CD4-positive, alpha-beta T cell treated with Interleukin-6 for 4 hours (primary cell): ENCODE results near the gene BPIFA1.

Experiments
- DNase-seq: peaks from one replicate; pipeline ENCODE4 v3.0.0-alpha.2; 2020; ENCODE audit warnings: mixed read lengths

BPIFA1 gene

DNA sequence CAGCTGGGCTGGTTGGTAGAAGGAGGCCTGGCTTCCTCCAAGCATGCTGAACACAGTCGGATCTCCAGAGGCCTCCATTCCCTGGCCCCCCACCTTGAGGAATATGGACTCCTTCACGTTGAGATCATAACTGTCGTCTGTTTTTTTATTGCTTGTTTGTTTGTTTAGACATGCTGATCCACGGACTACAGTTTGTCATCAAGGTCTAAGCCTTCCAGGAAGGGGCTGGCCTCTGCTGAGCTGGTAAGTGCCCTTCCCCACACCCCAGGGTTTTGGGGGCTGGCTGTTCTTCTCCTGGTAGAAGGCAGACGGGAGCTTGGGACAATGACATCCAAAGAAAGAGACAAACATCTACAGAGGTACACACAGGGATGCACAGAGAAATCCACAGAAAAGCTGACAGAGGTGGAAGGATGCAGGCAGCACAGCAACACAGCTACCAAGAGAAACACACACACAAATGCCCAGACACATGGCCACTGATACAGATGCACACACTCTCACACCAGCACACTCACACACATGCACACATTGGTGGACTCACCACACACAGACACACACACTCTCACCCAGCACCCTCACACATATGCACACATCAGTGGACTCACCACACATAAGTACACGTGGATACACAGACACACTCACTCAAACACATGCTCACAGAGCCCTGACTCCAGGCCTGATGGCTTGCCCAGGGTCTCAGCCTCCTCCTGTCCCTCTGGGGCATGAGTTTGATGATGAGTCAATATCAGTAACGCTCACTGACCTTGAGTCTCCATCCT, 6.7 kb downstream of the BPIFA1 start:
- DNase-seq = no peak

DNA sequence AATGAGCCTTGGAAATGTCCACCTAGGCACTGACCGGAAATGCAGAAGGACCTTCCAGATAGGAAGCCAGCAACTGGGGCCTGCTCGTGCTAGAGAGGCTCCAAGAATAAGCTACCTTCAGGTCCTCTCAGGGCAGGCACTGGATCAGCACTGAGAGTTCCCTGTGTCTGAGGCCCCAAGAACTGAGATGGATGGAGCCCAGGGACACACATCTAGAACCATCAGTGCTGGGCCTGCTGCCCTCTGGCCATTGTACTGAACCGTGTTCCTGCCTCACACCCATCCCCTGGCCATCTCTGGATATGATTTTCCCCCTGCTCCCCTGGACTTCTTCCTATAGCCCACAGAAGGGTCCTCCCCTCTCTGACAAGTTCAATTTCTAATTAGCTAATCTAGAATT, 10.3 kb downstream of the BPIFA1 start:
- DNase-seq = no peak

DNA sequence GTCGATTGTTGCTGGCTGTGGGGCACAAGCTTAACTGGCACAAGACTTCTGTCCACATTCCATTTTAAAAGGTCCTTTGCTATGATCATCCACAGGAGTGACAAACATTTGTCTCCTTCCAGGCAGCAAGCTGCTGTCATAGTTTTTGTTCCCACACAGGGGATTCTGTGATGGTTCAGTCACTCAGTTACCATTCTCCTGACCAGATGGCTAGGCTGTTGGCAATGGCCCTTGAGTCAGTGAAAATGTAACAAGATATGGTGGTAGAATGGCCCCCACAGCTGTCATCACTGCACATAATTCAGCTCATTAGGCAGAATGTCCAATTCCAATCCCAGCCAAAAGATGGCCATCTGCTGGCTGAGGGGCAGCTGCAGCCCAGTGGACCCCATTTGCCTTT, 13.7 kb downstream of the BPIFA1 start:
- DNase-seq = no peak

GRCh38 chr20:33250666-33251065, 14.9 kb downstream of the BPIFA1 start:
- no peak for DNase-seq

DNA sequence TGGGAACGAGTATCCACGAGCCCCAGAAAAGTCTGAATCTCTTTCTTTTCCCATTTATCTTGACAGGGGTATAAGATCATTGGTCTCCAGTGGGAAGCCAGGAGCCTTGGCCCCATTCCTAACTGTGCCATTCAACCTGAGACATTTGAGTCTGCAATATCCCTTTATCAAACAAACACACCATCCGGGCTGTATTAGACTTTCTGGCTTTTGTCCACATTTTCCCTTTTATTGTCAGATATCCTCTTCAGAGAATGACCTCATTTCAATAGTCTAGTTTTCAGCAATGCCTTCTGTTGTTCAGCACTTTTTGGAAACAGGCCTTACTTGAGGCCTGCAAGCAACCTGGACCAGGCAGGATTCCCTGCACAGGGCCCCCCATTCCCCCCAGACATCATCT, 15.7 kb downstream of the BPIFA1 start:
- DNase-seq = no peak

DNA sequence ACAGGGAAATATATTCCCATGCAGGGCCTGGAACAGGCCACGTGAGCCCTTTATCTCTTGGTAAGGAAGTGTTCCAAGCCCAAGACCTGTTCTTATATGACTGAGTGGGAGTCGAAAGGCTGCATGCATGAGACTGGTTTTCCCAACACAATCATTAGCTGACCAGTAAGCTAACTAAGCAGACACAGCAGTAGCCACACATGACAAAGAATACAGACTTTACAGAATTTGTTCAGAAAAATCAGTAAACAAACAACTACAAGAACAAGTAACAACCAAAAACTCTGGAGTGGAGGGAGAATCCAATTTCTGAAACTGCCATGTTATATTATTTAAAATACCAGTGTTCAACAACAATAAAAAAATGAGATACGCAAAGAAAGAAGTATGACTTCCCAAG, 16.7 kb downstream of the BPIFA1 start:
- no peak for DNase-seq

GRCh38 chr20:33255005-33255404, 19.2 kb downstream of the BPIFA1 start:
- no peak for DNase-seq

- DNase-seq = no peak
Observed at GRCh38 chr20:33257237-33257636, 21.4 kb downstream of the BPIFA1 start.

DNA sequence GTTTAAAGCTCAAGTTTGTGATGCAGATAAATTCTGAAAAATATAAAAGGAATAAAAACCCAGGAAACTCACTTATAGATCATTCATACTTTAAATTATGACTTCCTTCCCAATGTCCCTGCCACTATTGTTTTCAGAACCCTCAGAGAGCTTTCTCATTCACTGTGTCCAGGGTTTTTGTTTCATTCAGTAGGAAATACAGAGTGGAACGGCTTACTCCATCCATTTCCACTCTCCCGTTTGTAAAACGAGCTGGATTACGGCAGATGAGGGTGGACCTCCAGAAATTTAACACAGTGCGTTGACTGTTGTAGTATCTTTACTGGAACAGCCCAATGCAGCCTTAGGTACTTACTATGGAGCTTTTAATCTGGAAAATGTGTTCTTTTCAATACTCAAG, 23.6 kb downstream of the BPIFA1 start:
- no peak for DNase-seq

DNA sequence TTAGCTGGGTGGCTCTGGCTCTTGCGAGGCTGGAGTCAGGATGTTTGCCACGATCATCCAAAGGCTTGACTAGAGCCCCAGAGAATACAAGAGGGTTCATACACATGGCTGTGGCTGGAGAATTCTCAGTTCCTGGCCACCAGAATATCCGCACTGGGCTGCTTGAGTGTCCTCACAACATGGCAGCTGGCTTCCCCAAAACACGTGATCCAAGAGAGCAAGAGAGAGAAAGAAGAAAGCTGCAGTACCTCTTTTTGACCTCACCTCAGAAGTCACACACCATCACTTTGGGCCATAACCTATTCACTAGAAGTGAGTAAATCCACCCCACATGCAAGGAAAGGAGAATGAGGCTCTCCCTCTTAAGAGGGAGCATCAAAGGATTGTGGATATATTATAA, 25.7 kb downstream of the BPIFA1 start:
- no peak for DNase-seq

DNA sequence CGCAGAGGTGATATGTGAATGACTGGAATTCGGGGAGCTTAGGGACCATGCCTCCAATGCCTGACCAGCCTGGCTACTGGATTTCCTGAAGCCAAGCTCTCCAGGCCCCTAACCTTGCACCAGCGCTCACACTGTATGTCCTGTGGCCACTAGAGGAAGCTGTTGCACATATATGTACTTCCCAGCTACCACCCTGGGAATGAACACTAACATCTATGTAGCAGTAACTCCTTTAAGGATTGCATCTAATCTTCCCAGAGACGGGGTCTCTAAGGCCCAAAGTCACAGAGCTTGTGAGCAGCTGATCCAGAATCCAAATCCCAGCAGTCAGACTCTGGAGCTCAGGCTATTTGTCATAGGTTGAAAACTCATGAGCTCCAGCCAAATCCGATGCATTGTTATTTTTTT, 26.9 kb downstream of the BPIFA1 start:
- no peak for DNase-seq

DNA sequence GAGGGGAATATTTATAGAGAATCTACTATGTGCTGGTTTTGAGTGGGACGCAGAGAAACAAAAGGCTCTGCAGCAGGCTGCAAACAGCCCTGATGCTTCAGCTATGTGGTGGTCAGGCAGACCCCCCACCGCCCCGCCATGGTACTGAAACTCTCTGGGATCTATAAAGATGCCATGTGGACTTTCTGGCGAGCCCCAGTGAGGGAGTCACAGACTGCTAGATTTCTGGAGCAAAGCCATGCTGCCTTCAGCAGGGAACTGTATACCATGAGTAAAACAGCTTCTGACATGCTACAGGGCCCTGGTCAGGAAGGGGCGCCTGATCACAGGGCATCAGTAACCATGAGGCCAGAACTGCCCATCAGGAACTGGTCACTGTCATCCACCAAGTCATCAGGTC, 28.0 kb downstream of the BPIFA1 start:
- no peak for DNase-seq

DNA sequence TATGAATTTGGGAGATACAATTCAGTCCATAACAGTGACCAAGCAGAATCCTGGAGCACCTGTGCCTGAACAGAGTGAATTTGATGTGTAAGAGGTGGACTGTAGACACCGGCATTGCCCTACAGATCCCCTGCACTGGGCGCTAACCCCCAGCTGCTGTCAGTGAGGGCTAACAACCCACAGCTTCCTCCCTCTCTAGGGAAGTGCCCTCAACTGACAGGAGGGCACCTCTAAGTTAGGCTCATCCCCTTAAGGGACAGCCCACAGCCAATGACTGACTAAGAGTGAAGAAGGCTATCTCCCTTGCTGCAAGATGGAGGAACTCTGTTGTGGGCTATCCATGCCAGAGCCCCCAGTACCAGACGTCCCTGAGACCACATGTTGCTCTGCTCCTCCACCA, 31.9 kb downstream of the BPIFA1 start:
- DNase-seq = no peak

GRCh38 chr20:33272155-33272873, 36.5 kb downstream of the BPIFA1 start:
- no peak for DNase-seq

DNA sequence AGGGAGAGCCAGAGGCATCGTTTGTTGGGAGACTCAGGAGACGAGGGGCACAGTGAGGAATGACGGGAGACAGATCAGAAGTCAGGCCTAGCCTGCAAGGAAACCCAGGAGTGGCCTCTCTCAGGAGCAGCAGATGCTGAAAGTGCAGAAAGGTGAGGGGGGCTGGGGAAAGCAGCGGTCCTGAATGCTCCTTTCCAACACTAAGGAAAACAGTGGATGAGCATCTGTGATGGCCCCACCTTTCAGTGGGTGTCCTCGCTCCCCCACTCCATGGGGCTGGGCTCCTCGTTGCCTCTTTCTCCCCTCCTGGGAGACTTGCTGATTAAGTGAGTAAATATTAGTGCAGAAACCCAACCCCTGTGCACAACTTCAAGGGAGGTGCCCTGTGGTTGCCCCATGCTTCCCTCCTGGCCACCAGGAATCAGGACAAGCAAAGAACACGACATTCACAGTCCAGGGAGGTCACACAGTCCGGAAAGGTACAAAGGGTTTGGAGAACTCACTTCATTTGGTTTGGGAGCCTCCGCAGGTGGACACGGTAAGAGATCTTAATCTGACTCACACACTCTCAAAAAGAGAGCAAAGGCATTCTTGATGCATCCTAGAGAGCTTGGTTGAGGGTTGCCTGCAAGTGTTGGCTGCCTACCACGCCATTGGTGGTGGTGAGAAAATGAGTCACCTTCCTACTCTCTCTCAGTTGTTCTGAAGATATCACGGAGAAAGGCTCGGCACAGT, 37.5 kb downstream of the BPIFA1 start:
- DNase-seq = no peak

- DNase-seq = no peak
Observed at GRCh38 chr20:33275215-33275614, 39.4 kb downstream of the BPIFA1 start.

GRCh38 chr20:33275871-33276270, 40.1 kb downstream of the BPIFA1 start:
- no peak for DNase-seq

GRCh38 chr20:33276303-33277113, 40.7 kb downstream of the BPIFA1 start:
- no peak for DNase-seq

- no peak for DNase-seq
Observed at GRCh38 chr20:33277471-33278441, 42.0 kb downstream of the BPIFA1 start.

DNA sequence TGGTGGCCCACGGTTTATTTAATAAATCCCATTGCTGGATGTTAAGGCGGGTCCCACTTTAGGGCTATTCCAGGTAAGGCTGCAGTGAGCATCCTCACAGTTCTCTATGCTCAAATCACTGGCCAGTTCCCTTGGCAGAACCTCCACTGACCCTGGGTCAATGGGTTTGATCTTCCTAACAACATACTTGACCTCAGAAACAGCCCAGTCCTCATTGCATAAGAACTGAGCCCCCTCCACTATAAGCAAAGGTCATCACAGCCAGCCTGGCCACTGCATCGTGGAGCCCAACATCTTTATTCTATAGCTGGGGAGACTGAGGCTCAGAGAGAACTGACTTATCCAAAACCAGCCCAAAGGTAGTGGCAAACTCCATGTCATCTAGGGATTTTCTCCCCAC, 42.9 kb downstream of the BPIFA1 start:
- no peak for DNase-seq

GRCh38 chr20:33279261-33279910, 43.6 kb downstream of the BPIFA1 start:
- DNase-seq = no peak
